ENCODE measurements around the gene ZBTB43.

ZBTB43 gene

DNA sequence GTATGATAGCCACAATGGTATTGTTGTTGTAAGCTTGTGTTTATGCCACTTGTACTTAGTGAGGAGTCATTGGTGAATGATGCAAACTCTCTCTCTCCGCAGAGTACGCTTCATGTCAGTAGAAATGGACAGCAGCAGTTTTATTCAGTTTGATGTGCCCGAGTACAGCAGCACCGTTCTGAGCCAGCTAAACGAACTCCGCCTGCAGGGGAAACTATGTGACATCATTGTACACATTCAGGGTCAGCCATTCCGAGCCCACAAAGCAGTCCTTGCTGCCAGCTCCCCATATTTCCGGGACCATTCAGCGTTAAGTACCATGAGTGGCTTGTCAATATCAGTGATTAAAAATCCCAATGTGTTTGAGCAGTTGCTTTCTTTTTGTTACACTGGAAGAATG is 74.4 kb downstream of the ZBTB43 start:
- DNase-seq (ENCODE audit: low spot score) = no peak
- Histone ChIP-seq H3K27ac (replicated peaks; ENCODE audit: low read length) (no peak overlapping the region), H3K27me3 (ENCODE audit: control insufficient read depth in 3 of 3, insufficient read depth in 3 of 3, low read depth in 1 of 3, low read length in 3 of 3) (no peaks in the 10 kb centered on the region), H3K4ac (ENCODE audit: low read length) (no peak overlapping the region), H3K23ac (ENCODE audit: low read depth, low read length, poor library complexity) (no peak overlapping the region), H2AFZ (ENCODE audit: low read length) (no peak overlapping the region), H2AK5ac (ENCODE audit: low read depth, low read length) (no peak overlapping the region), H2BK5ac (ENCODE audit: low read length) (no peak overlapping the region), H2BK120ac (ENCODE audit: low read depth, low read length) (no peak overlapping the region), H2BK12ac (ENCODE audit: low read length) (no peak overlapping the region), H3K79me1 (ENCODE audit: low read depth, low read length) (peaks cover 2% of the 10 kb centered on the region), H3K4me1 (ENCODE audit: control insufficient read depth in 2 of 2, insufficient read depth in 1 of 2, low read depth in 1 of 2, low read length in 2 of 2) (peaks cover 0 to 6% of the 10 kb centered on the region in 2 donors), H3K9ac (ENCODE audit: low read depth, low read length, poor library complexity) (no peak overlapping the region), H3K4me2 (ENCODE audit: insufficient read depth, low read length, poor library complexity, severe bottlenecking) (no peak overlapping the region), H3K14ac (ENCODE audit: low read length) (no peak overlapping the region), H3K4me3 (ENCODE audit: low read length in 2 of 2) (no peak overlapping the region), H2BK15ac (ENCODE audit: low read length) (no peak overlapping the region), H4K8ac (ENCODE audit: low read depth, low read length) (no peak overlapping the region), H3K9me3 (replicated peaks in 1 of 2; ENCODE audit: control insufficient read depth in 2 of 2, insufficient read depth in 1 of 2, low read depth in 1 of 2, low read length in 2 of 2) (no peaks in the 10 kb centered on the region), H4K91ac (ENCODE audit: low read depth, low read length, poor library complexity) (no peak overlapping the region), H3K36me3 (replicated peaks in 1 of 2; ENCODE audit: control insufficient read depth in 2 of 2, insufficient read depth in 2 of 2, low read length in 2 of 2) (peaks cover 14 to 54% of the 10 kb centered on the region in 2 donors), H3K18ac (ENCODE audit: low read length) (no peak overlapping the region)
- no CpG with 5 or more reads among the region's 9 CpGs for WGBS, 2 donors (ENCODE audit: extremely low coverage in 2 of 2, insufficient read length in 2 of 2, insufficient replicate concordance in 1 of 2)

DNA sequence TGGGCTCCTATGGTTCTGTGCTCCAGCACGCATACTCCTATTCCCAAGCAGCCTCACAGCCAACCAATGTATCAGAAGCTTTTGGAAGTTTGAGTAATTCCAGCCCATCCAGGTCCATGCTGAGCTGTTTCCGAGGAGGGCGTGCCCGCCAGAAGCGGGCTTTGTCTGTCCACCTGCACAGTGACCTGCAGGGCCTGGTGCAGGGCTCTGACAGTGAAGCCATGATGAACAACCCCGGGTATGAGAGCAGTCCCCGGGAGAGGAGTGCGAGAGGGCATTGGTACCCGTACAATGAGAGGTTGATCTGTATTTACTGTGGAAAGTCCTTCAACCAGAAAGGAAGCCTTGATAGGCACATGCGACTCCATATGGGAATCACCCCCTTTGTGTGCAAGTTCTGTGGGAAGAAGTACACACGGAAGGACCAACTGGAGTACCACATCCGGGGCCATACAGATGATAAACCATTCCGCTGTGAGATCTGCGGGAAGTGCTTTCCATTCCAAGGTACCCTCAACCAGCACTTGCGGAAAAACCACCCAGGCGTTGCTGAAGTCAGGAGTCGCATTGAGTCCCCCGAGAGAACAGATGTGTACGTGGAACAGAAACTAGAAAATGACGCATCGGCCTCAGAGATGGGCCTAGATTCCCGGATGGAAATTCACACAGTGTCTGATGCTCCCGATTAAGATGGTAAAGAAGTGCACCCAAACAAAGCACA is 75.5 kb downstream of the ZBTB43 start:
- Histone ChIP-seq H3K18ac (ENCODE audit: low read length) (no peak overlapping the region), H3K23ac (ENCODE audit: low read depth, low read length, poor library complexity) (no peak overlapping the region), H3K4ac (ENCODE audit: low read length) (no peak overlapping the region), H3K27ac (replicated peaks; ENCODE audit: low read length) (no peak overlapping the region), H2AFZ (ENCODE audit: low read length) (no peak overlapping the region), H3K9me3 (replicated peaks in 1 of 2; ENCODE audit: control insufficient read depth in 2 of 2, insufficient read depth in 1 of 2, low read depth in 1 of 2, low read length in 2 of 2) (no peaks in the 10 kb centered on the region), H3K4me3 (ENCODE audit: low read length in 2 of 2) (no peak overlapping the region), H3K14ac (ENCODE audit: low read length) (no peak overlapping the region), H2BK120ac (ENCODE audit: low read depth, low read length) (no peak overlapping the region), H2BK12ac (ENCODE audit: low read length) (no peak overlapping the region), H4K91ac (ENCODE audit: low read depth, low read length, poor library complexity) (no peak overlapping the region), H2AK5ac (ENCODE audit: low read depth, low read length) (no peak overlapping the region), H3K36me3 (replicated peaks in 1 of 2; ENCODE audit: control insufficient read depth in 2 of 2, insufficient read depth in 2 of 2, low read length in 2 of 2) (peaks cover 14 to 65% of the 10 kb centered on the region in 2 donors), H3K79me1 (ENCODE audit: low read depth, low read length) (no peaks in the 10 kb centered on the region), H2BK5ac (ENCODE audit: low read length) (no peak overlapping the region), H4K8ac (ENCODE audit: low read depth, low read length) (no peak overlapping the region), H3K9ac (ENCODE audit: low read depth, low read length, poor library complexity) (no peak overlapping the region), H3K4me2 (ENCODE audit: insufficient read depth, low read length, poor library complexity, severe bottlenecking) (no peak overlapping the region), H2BK15ac (ENCODE audit: low read length) (no peak overlapping the region), H3K4me1 (ENCODE audit: control insufficient read depth in 2 of 2, insufficient read depth in 1 of 2, low read depth in 1 of 2, low read length in 2 of 2) (peaks cover 0 to 6% of the 10 kb centered on the region in 2 donors), H3K27me3 (ENCODE audit: control insufficient read depth in 3 of 3, insufficient read depth in 3 of 3, low read depth in 1 of 3, low read length in 3 of 3) (no peaks in the 10 kb centered on the region)
- no peak for DNase-seq (ENCODE audit: low spot score)
- WGBS, 2 donors (ENCODE audit: extremely low coverage in 2 of 2, insufficient read length in 2 of 2, insufficient replicate concordance in 1 of 2) = no CpG with 5 or more reads among the region's 23 CpGs

DNA sequence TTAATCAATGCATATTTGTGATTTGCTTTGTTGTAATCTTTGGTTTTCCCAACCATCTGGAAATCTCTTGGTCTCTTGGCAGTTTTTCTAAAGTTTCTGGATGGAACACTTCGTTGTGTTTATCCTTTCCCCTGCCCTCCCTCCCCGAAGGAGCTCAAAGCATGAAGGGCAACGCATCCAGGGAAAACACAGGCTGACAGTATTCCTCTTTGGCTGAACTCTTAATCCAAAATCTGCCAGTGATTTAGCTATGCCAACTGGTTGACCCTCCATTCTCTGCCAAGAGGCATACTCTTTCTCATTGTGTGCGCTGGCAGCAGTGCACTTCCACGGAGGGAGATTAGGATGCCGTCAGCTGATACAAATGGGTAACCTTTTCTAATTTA is 76.1 kb downstream of the ZBTB43 start:
- no peak overlapping the region for H2BK5ac ChIP-seq (ENCODE audit: low read length)
- H3K4ac ChIP-seq (ENCODE audit: low read length) = no peak overlapping the region
- no peak overlapping the region for H2BK15ac ChIP-seq (ENCODE audit: low read length)
- H3K23ac ChIP-seq (ENCODE audit: low read depth, low read length, poor library complexity) = no peak overlapping the region
- no peak overlapping the region for H2BK12ac ChIP-seq (ENCODE audit: low read length)
- DNase-seq (ENCODE audit: low spot score) = no peak
- no peak overlapping the region for H3K27ac ChIP-seq (replicated peaks; ENCODE audit: low read length)
- no peak overlapping the region for H2AK5ac ChIP-seq (ENCODE audit: low read depth, low read length)
- no CpG with 5 or more reads among the region's 6 CpGs for WGBS, 2 donors (ENCODE audit: extremely low coverage in 2 of 2, insufficient read length in 2 of 2, insufficient replicate concordance in 1 of 2)
- no peak overlapping the region for H3K14ac ChIP-seq (ENCODE audit: low read length)
- H3K18ac ChIP-seq (ENCODE audit: low read length) = no peak overlapping the region
- no peak overlapping the region for H4K91ac ChIP-seq (ENCODE audit: low read depth, low read length, poor library complexity)
- no peaks in the 10 kb centered on the region for H3K79me1 ChIP-seq (ENCODE audit: low read depth, low read length)
- H2BK120ac ChIP-seq (ENCODE audit: low read depth, low read length) = no peak overlapping the region
- peaks cover 0 to 7% of the 10 kb centered on the region in 2 donors for H3K4me1 ChIP-seq (ENCODE audit: control insufficient read depth in 2 of 2, insufficient read depth in 1 of 2, low read depth in 1 of 2, low read length in 2 of 2)
- H3K27me3 ChIP-seq (ENCODE audit: control insufficient read depth in 3 of 3, insufficient read depth in 3 of 3, low read depth in 1 of 3, low read length in 3 of 3) = no peaks in the 10 kb centered on the region
- no peak overlapping the region for H3K4me3 ChIP-seq (ENCODE audit: low read length in 2 of 2)
- no peak overlapping the region for H2AFZ ChIP-seq (ENCODE audit: low read length)
- no peaks in the 10 kb centered on the region for H3K9me3 ChIP-seq (replicated peaks in 1 of 2; ENCODE audit: control insufficient read depth in 2 of 2, insufficient read depth in 1 of 2, low read depth in 1 of 2, low read length in 2 of 2)
- H3K36me3 ChIP-seq (replicated peaks in 1 of 2; ENCODE audit: control insufficient read depth in 2 of 2, insufficient read depth in 2 of 2, low read length in 2 of 2) = peaks cover 14 to 71% of the 10 kb centered on the region in 2 donors
- no peak overlapping the region for H3K9ac ChIP-seq (ENCODE audit: low read depth, low read length, poor library complexity)
- no peak overlapping the region for H4K8ac ChIP-seq (ENCODE audit: low read depth, low read length)
- no peak overlapping the region for H3K4me2 ChIP-seq (ENCODE audit: insufficient read depth, low read length, poor library complexity, severe bottlenecking)

DNA sequence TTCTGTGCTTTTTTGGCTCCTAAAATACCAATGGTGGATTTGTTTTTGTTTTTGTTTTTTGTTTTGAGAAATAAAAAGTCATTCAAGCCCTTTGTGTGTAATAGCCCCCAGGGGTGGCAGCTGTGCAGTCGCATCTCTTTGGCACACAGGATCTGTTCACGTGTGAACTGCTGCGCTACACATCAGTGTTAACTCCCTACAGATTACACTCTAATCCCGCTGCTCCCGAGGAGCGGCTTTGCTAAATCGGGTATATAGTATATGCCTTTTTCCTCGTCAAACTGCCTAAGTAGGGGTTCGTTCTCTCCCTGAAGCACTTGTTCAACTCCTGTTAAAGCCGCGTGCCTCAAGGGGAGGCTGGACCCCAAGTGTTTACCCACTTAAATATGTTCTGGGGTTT is 77.9 kb downstream of the ZBTB43 start:
- no peak overlapping the region for H2BK15ac ChIP-seq (ENCODE audit: low read length)
- H3K23ac ChIP-seq (ENCODE audit: low read depth, low read length, poor library complexity) = no peak overlapping the region
- H3K4me3 ChIP-seq (ENCODE audit: low read length in 2 of 2) = no peak overlapping the region
- H2AK5ac ChIP-seq (ENCODE audit: low read depth, low read length) = no peak overlapping the region
- H4K8ac ChIP-seq (ENCODE audit: low read depth, low read length) = no peak overlapping the region
- no peak overlapping the region for H2BK5ac ChIP-seq (ENCODE audit: low read length)
- no peak overlapping the region for H2BK12ac ChIP-seq (ENCODE audit: low read length)
- no peak overlapping the region for H3K18ac ChIP-seq (ENCODE audit: low read length)
- DNase-seq (ENCODE audit: low spot score) = no peak
- peaks cover 0 to 13% of the 10 kb centered on the region in 2 donors for H3K4me1 ChIP-seq (ENCODE audit: control insufficient read depth in 2 of 2, insufficient read depth in 1 of 2, low read depth in 1 of 2, low read length in 2 of 2)
- no peaks in the 10 kb centered on the region for H3K79me1 ChIP-seq (ENCODE audit: low read depth, low read length)
- H3K9ac ChIP-seq (ENCODE audit: low read depth, low read length, poor library complexity) = no peak overlapping the region
- no peaks in the 10 kb centered on the region for H3K27me3 ChIP-seq (ENCODE audit: control insufficient read depth in 3 of 3, insufficient read depth in 3 of 3, low read depth in 1 of 3, low read length in 3 of 3)
- H3K4me2 ChIP-seq (ENCODE audit: insufficient read depth, low read length, poor library complexity, severe bottlenecking) = no peak overlapping the region
- no peak overlapping the region for H3K27ac ChIP-seq (replicated peaks; ENCODE audit: low read length)
- no peak overlapping the region for H4K91ac ChIP-seq (ENCODE audit: low read depth, low read length, poor library complexity)
- H3K36me3 ChIP-seq (replicated peaks in 1 of 2; ENCODE audit: control insufficient read depth in 2 of 2, insufficient read depth in 2 of 2, low read length in 2 of 2) = peaks cover 14 to 73% of the 10 kb centered on the region in 2 donors
- WGBS, 2 donors (ENCODE audit: extremely low coverage in 2 of 2, insufficient read length in 2 of 2, insufficient replicate concordance in 1 of 2) = no CpG with 5 or more reads among the region's 11 CpGs
- H3K4ac ChIP-seq (ENCODE audit: low read length) = no peak overlapping the region
- no peak overlapping the region for H3K14ac ChIP-seq (ENCODE audit: low read length)
- no peak overlapping the region for H2AFZ ChIP-seq (ENCODE audit: low read length)
- H3K9me3 ChIP-seq (replicated peaks in 1 of 2; ENCODE audit: control insufficient read depth in 2 of 2, insufficient read depth in 1 of 2, low read depth in 1 of 2, low read length in 2 of 2) = no peaks in the 10 kb centered on the region
- no peak overlapping the region for H2BK120ac ChIP-seq (ENCODE audit: low read depth, low read length)
